Hepatocyte (in vitro differentiated cells): ENCODE results near the gene ANKRD62. TPM values are rescaled to one million over a fixed set of nuclear protein-coding genes. Genes with fewer than 3 reads are reported as not detected.

Source experiments
- DNase-seq: peaks from one replicate; pipeline ENCODE4 v3.0.0-alpha.2; 2016; ENCODE audit warnings: low spot score
- H2AFZ ChIP-seq: fragments of 200-600 bp; sonication (generic); 2 replicates; pipeline ENCODE4 v1.6.0; 2016; ENCODE audit warnings: antibody characterized with exemption, mild to moderate bottlenecking
- H3K27ac ChIP-seq: fragments of 200-600 bp; sonication (generic); 2 replicates; pipeline ENCODE4 v1.5.1; 2016; ENCODE audit warnings: mild to moderate bottlenecking
- H3K27me3 ChIP-seq: fragments of 200-600 bp; sonication (generic); 2 replicates; pipeline ENCODE4 v1.6.1; 2016
- H3K36me3 ChIP-seq: fragments of 200-600 bp; sonication (generic); replicated peaks from 2 replicates; pipeline ENCODE4 v1.5.1; 2016; ENCODE audit warnings: low read depth; ENCODE audit not compliant: insufficient read depth
- H3K4me1 ChIP-seq: fragments of 200-600 bp; sonication (generic); 2 replicates; pipeline ENCODE4 v1.5.1; 2016; ENCODE audit warnings: mild to moderate bottlenecking, moderate library complexity; ENCODE audit not compliant: insufficient read depth
- H3K4me2 ChIP-seq: fragments of 200-600 bp; sonication (generic); 2 replicates; pipeline ENCODE4 v1.6.0; 2016
- H3K4me3 ChIP-seq: fragments of 200-600 bp; sonication (generic); 2 replicates; pipeline ENCODE4 v1.5.1; 2016; ENCODE audit warnings: mild to moderate bottlenecking
- H3K79me2 ChIP-seq: fragments of 200-600 bp; sonication (generic); 2 replicates; pipeline ENCODE4 v1.6.0; 2017; ENCODE audit warnings: mild to moderate bottlenecking
- H3K9me2 ChIP-seq: fragments of 200-600 bp; sonication (generic); replicated peaks from 2 replicates; pipeline ENCODE4 v1.6.0; 2017; ENCODE audit warnings: mild to moderate bottlenecking; ENCODE audit not compliant: insufficient read depth
- H3K9me3 ChIP-seq: fragments of 200-600 bp; sonication (generic); 2 replicates; pipeline ENCODE4 v1.5.1; 2016; ENCODE audit warnings: low read depth, mild to moderate bottlenecking
- H4K20me1 ChIP-seq: fragments of 200-600 bp; sonication (generic); 2 replicates; pipeline ENCODE4 v1.6.0; 2016; ENCODE audit warnings: mild to moderate bottlenecking; ENCODE audit not compliant: insufficient read depth, poor library complexity, severe bottlenecking
- EZH2 ChIP-seq: fragments of 200-600 bp; sonication (generic); IDR thresholded peaks from 2 replicates; pipeline ENCODE4 v1.6.1; 2016; ENCODE audit warnings: antibody characterized with exemption, mild to moderate bottlenecking, borderline replicate concordance
- EZH2phosphoT487 ChIP-seq: fragments of 200-600 bp; sonication (generic); IDR thresholded peaks from one replicate; pipeline ENCODE4 v1.6.1; 2018; ENCODE audit warnings: antibody characterized with exemption, mild to moderate bottlenecking, low read depth, moderate library complexity; ENCODE audit not compliant: unreplicated experiment, severe bottlenecking
- WGBS: methylation state at CpG from one replicate; pipeline ENCODE4 v1.1.6; 2016; ENCODE audit warnings: low lambda C conversion rate; ENCODE audit errors: missing lambda C conversion rate; 5-methylcytosine and 5-hydroxymethylcytosine counted together
- polyA plus RNA-seq: library from polyadenylated mRNA; unstranded; fragments of >200 nt; fragmentation: Nextera tagmentation; extraction: Ambion mirVana; gene quantifications from 2 replicates; pipeline ENCODE4 v1.2.1, GENCODE V29; 2016
- total RNA-seq: library from RNA; depleted of rRNA; stranded (reverse); fragments of >200 nt; gene quantifications from 2 replicates; pipeline ENCODE4 v1.2.3, GENCODE V29; 2014
- TF ChIP-seq, protein P1 (sequence below): fragments of 200-600 bp; sonication (generic); IDR thresholded peaks from 2 replicates; pipeline ENCODE4 v1.5.1; 2016; ENCODE audit warnings: antibody characterized with exemption, mild to moderate bottlenecking; ENCODE audit not compliant: poor library complexity

Gene ANKRD62
- total and polyA plus RNA-seq, 2 experiments from 2014 or later: not detected

DNA sequence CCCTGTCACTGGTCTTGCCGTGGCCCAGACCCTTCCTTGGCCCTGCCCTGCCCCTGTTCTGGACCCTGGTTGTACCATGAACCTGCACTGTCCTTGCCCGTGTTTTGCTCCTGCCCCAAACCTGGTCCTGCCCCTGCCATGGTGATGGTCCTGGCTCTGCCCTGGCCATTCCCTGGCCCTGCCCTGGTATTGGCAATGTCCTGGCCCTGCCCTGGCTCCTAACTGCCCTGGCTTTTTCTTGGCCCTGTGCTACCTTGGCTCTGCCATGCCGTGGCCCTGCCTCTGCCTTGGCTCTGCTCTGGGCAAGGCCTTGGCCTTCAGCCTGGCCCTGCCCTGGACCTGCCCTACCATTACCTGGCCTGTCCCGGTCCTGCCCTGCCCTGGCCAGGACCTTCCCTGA lies 5.5 kb upstream of the ANKRD62 start:
- H3K9me3 ChIP-seq: no peaks in the 10 kb centered on the region
- no peaks in the 10 kb centered on the region for H3K79me2 ChIP-seq
- no peak overlapping the region for H3K4me2 ChIP-seq
- no peak for DNase-seq
- no peaks in the 10 kb centered on the region for H3K36me3 ChIP-seq
- H3K4me3 ChIP-seq: no peak overlapping the region
- H3K27ac ChIP-seq: no peak overlapping the region
- no peak for TF ChIP-seq EZH2
- TF ChIP-seq EZH2phosphoT487: no peak
- TF ChIP-seq, protein P1, sequence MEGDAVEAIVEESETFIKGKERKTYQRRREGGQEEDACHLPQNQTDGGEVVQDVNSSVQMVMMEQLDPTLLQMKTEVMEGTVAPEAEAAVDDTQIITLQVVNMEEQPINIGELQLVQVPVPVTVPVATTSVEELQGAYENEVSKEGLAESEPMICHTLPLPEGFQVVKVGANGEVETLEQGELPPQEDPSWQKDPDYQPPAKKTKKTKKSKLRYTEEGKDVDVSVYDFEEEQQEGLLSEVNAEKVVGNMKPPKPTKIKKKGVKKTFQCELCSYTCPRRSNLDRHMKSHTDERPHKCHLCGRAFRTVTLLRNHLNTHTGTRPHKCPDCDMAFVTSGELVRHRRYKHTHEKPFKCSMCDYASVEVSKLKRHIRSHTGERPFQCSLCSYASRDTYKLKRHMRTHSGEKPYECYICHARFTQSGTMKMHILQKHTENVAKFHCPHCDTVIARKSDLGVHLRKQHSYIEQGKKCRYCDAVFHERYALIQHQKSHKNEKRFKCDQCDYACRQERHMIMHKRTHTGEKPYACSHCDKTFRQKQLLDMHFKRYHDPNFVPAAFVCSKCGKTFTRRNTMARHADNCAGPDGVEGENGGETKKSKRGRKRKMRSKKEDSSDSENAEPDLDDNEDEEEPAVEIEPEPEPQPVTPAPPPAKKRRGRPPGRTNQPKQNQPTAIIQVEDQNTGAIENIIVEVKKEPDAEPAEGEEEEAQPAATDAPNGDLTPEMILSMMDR: no peak
- H3K9me2 ChIP-seq: no peaks in the 10 kb centered on the region
- no peaks in the 10 kb centered on the region for H3K27me3 ChIP-seq
- 78% methylated on average over 4 of the region's 4 CpGs for WGBS
- H4K20me1 ChIP-seq: no peaks in the 10 kb centered on the region
- no peak overlapping the region for H2AFZ ChIP-seq
- no peaks in the 10 kb centered on the region for H3K4me1 ChIP-seq

DNA sequence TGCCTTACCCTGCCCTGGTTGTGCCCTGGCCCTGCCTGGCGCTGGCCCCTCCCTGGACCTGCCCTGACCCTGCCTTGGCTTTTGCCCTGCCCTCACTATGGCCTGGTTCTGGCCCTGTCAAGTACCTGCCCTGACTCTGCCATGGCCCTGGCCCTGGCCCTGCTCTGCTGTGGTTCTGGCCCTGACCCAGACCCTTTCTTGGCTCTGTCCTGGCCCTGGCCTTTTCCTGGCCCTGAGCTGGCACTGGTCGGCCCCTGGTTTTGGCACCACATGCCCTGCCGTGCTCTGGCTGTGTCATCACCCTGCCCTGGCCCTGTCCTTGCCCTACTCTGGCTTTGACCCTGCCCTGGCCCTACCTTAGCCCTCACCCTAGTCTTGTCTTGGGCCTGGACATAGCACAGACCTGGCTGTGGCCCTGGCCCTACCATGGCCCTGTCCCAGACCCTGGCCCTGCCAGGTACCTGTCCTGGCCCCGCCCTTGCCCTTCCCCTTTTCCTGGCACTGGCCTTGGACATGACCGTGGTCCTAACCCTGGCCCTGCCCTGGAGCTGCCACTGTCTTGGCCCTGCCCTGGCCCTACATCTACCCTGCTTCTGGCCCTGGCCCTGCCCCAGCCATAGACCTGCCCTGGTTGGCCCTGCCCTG lies 4.8 kb upstream of the ANKRD62 start:
- TF ChIP-seq EZH2phosphoT487 (no peak), EZH2 (no peak)
- TF ChIP-seq, protein P1: no peak
- Histone ChIP-seq H3K4me2 (no peak overlapping the region), H2AFZ (no peak overlapping the region), H3K9me2 (no peaks in the 10 kb centered on the region), H3K27ac (no peak overlapping the region), H3K79me2 (no peaks in the 10 kb centered on the region), H3K4me1 (no peaks in the 10 kb centered on the region), H3K36me3 (no peaks in the 10 kb centered on the region), H4K20me1 (no peaks in the 10 kb centered on the region), H3K9me3 (no peaks in the 10 kb centered on the region), H3K4me3 (no peak overlapping the region), H3K27me3 (no peaks in the 10 kb centered on the region)
- no peak for DNase-seq
- 84% methylated on average over 5 of the region's 5 CpGs for WGBS

GRCh38 chr18:12091538-12092141 lies 2.0 kb upstream of the ANKRD62 start:
- no peaks in the 10 kb centered on the region for H3K9me3 ChIP-seq
- H3K4me2 ChIP-seq: no peak overlapping the region
- H3K9me2 ChIP-seq: no peaks in the 10 kb centered on the region
- 95% methylated on average over 9 of the region's 9 CpGs for WGBS
- H3K79me2 ChIP-seq: no peaks in the 10 kb centered on the region
- TF ChIP-seq EZH2phosphoT487: no peak
- TF ChIP-seq, protein P1: no peak
- no peak for TF ChIP-seq EZH2
- no peak for DNase-seq
- H3K27ac ChIP-seq: no peak overlapping the region
- H3K36me3 ChIP-seq: no peaks in the 10 kb centered on the region
- H4K20me1 ChIP-seq: no peaks in the 10 kb centered on the region
- no peak overlapping the region for H2AFZ ChIP-seq
- H3K27me3 ChIP-seq: no peaks in the 10 kb centered on the region
- no peaks in the 10 kb centered on the region for H3K4me1 ChIP-seq
- H3K4me3 ChIP-seq: no peak overlapping the region
